ENCODE measurements around the gene SPART.

DNA sequence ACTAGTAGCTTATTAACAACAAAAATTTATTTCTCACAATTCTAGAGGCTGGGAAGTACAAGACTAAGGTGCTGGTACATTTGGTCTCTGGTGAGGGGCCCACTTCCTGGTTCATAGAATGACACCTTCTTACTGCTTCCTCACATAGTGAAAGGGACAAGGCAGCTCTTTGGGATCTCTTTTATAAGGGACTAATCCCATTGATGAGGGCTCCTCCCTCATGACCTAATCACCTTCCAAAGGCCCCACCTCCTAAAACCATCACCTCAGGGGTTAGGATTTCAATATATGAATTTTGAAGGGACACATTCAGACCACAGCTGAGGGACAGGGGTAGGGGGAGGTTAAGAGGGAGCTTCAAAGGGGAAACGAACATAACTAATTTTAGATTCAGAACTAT lies 20.3 kb downstream of the SPART start:
- TF ChIP-seq, protein P1, sequence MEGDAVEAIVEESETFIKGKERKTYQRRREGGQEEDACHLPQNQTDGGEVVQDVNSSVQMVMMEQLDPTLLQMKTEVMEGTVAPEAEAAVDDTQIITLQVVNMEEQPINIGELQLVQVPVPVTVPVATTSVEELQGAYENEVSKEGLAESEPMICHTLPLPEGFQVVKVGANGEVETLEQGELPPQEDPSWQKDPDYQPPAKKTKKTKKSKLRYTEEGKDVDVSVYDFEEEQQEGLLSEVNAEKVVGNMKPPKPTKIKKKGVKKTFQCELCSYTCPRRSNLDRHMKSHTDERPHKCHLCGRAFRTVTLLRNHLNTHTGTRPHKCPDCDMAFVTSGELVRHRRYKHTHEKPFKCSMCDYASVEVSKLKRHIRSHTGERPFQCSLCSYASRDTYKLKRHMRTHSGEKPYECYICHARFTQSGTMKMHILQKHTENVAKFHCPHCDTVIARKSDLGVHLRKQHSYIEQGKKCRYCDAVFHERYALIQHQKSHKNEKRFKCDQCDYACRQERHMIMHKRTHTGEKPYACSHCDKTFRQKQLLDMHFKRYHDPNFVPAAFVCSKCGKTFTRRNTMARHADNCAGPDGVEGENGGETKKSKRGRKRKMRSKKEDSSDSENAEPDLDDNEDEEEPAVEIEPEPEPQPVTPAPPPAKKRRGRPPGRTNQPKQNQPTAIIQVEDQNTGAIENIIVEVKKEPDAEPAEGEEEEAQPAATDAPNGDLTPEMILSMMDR (IDR thresholded peaks at IDR 0.05; ENCODE audit: low read depth, low read length) = no peak
- TF ChIP-seq POLR2A (IDR thresholded peaks at IDR 0.05; ENCODE audit: extremely low read depth, insufficient read length) = no peak
- TF ChIP-seq, protein P2, sequence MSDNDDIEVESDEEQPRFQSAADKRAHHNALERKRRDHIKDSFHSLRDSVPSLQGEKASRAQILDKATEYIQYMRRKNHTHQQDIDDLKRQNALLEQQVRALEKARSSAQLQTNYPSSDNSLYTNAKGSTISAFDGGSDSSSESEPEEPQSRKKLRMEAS (IDR thresholded peaks at IDR 0.05; ENCODE audit: low read depth, low read length) = no peak

All from NB4 (cell line).